Measurements from ENCODE around the gene RAD54L2.

- TF ChIP-seq CTCF (IDR thresholded peaks at IDR 0.05) (no peak), POLR2A (IDR thresholded peaks at IDR 0.05) (no peak), EP300 (IDR thresholded peaks at IDR 0.05) (no peak)
These were observed 18.7 kb upstream of the RAD54L2 start for GRCh38 chr3:51519848-51520247.
